ENCODE measurements around the gene PLEK. TPM values are rescaled to one million over a fixed set of nuclear protein-coding genes. Genes with fewer than 3 reads are reported as not detected.

The PLEK gene
- total and polyA plus RNA-seq, 2 donors (not counting 3 experiments of a cell fraction or from before 2014, with no cell fraction given), result 0.03 to 0.11 TPM

DNA sequence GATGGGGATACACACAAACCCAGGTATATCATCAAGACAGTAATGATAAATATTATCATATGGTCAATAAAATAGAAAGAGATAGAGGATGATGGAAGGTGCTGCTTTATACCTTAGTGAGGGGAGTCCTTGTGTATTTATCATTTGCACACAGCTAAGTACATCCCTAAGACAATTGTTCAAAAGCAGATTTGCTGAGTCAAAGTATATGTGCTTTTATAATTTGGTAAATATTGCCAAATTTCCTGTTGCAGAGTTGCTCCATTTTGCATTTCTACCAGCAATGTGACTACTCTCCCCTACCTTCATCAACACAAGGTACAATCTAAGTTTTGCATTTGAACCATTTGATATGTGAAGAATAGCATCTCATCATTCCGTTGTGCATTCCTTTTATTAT lies 22.6 kb upstream of the PLEK start:
- Histone ChIP-seq H3K27ac (ENCODE audit: insufficient read depth, low read depth, low read length) (no peak overlapping the region), H3K4me3 (replicated peaks in 1 of 3; ENCODE audit: insufficient read depth in 1 of 3, low read depth in 1 of 3, low read length in 3 of 3) (no peak overlapping the region), H3K27me3 (ENCODE audit: control insufficient read depth in 2 of 2, insufficient read depth in 2 of 2, low read length in 2 of 2) (peaks cover 13 to 30% of the 10 kb centered on the region in 2 experiments), H2AFZ (ENCODE audit: low read depth, low read length) (no peak overlapping the region), H3K4me1 (ENCODE audit: control insufficient read depth, extremely low read depth, insufficient read depth, low read length) (no peaks in the 10 kb centered on the region), H4K20me1 (replicated peaks; ENCODE audit: control insufficient read depth, extremely low read depth, insufficient read depth, low read length) (no peaks in the 10 kb centered on the region), H3K9ac (replicated peaks; ENCODE audit: extremely low read depth, insufficient read depth, low read length) (no peak overlapping the region), H3K4me2 (ENCODE audit: insufficient read depth, low read length) (no peak overlapping the region), H3K9me1 (replicated peaks; ENCODE audit: control insufficient read depth, extremely low read depth, insufficient read depth, low read length) (no peaks in the 10 kb centered on the region), H3K9me3 (replicated peaks; ENCODE audit: control insufficient read depth, insufficient read depth, low read length) (no peaks in the 10 kb centered on the region), H3K36me3 (ENCODE audit: control insufficient read depth in 2 of 2, extremely low read depth in 1 of 2, insufficient read depth in 2 of 2, low read length in 2 of 2) (no peaks in the 10 kb centered on the region), H3K79me2 (ENCODE audit: control insufficient read depth, insufficient read depth, low read length) (no peaks in the 10 kb centered on the region)
- dilution Hi-C loops (cut with MboI; ENCODE audit: extremely low pct_ligation_motif_present, low sequenced_read_pairs) (no loop called here), intact Hi-C loops (cut with micrococcal nuclease) (no loop called here)
- no TSS peak for BruUV-seq (replicated peaks)
- CTCF ChIA-PET, result no interaction called here
- POLR2A ChIA-PET, result no interaction called here
- no peak for TF ChIP-seq POLR2AphosphoS5 (IDR thresholded peaks at IDR 0.05; ENCODE audit: insufficient read depth, low read depth, low read length)
- no peak for TF ChIP-seq JUN (IDR thresholded peaks at IDR 0.05; ENCODE audit: borderline replicate concordance, insufficient read depth, insufficient read length, low read depth)
- no peak for TF ChIP-seq POLR2A (IDR thresholded peaks at IDR 0.05; ENCODE audit: low read depth, low read length)
- no peak for TF ChIP-seq MYC (IDR thresholded peaks at IDR 0.05; ENCODE audit: low read depth, low read length)
- TF ChIP-seq, protein P1, sequence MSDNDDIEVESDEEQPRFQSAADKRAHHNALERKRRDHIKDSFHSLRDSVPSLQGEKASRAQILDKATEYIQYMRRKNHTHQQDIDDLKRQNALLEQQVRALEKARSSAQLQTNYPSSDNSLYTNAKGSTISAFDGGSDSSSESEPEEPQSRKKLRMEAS (IDR thresholded peaks at IDR 0.05; ENCODE audit: insufficient read depth, insufficient read length), result no peak
- no peak for TF ChIP-seq EZH2 (IDR thresholded peaks at IDR 0.05; ENCODE audit: borderline replicate concordance, low read depth, low read length, severe bottlenecking)
- no peak for TF ChIP-seq CTCF (IDR thresholded peaks at IDR 0.05; ENCODE audit: extremely low read depth in 1 of 2, insufficient read depth in 1 of 2, low read depth in 1 of 2, low read length in 2 of 2)
- DNase-seq (ENCODE audit: low read depth, low spot score), result no peak
- no peak for FAIRE-seq
